DND-41 (cell line): Measurements from ENCODE around the gene KIF18A.

Source experiments
- ATAC-seq: fragments of 200-7000 bp; cut with Tn5 transposase; 3 replicates; pipeline ENCODE4 v1.9.1; 2021; ENCODE audit warnings: low read depth; ENCODE audit not compliant: insufficient read depth
- DNase-seq: peaks from one replicate; pipeline ENCODE4 v3.0.0-alpha.2; 2020
- H2AFZ ChIP-seq: 2 replicates; pipeline ENCODE4 v1.6.0; 2012; ENCODE audit warnings: low read depth, low read length
- H3K27ac ChIP-seq: 2 replicates; pipeline ENCODE4 v1.5.1; 2012; ENCODE audit warnings: low read length, inconsistent platforms
- H3K27me3 ChIP-seq: fragments of 200-600 bp; sonication (generic); 2 replicates; pipeline ENCODE4 v1.6.0; 2012; ENCODE audit warnings: low read length, mild to moderate bottlenecking, inconsistent platforms; ENCODE audit not compliant: insufficient read depth, poor library complexity
- H3K36me3 ChIP-seq: 2 replicates; pipeline ENCODE4 v1.5.1; 2012; ENCODE audit warnings: low read length, inconsistent platforms; ENCODE audit not compliant: insufficient read depth
- H3K4me1 ChIP-seq: 2 replicates; pipeline ENCODE4 v1.5.1; 2012; ENCODE audit warnings: mild to moderate bottlenecking, low read length; ENCODE audit not compliant: insufficient read depth
- H3K4me2 ChIP-seq: 2 replicates; pipeline ENCODE4 v1.6.0; 2012; ENCODE audit warnings: mild to moderate bottlenecking, moderate library complexity, low read length, inconsistent platforms; ENCODE audit not compliant: insufficient read depth
- H3K4me3 ChIP-seq, 2 experiments: fragments of 200-600 bp in 1 of 2; shearing (Covaris generic) in 1 of 2; 2 replicates each; pipeline ENCODE4 v1.5.1; 2012 to 2016; ENCODE audit warnings: inconsistent platforms in 2 of 2, low read length in 2 of 2, mild to moderate bottlenecking in 2 of 2, low read depth in 1 of 2, moderate library complexity in 1 of 2
- H3K79me2 ChIP-seq: 2 replicates; pipeline ENCODE4 v1.6.0; 2012; ENCODE audit warnings: low read length, inconsistent platforms; ENCODE audit not compliant: insufficient read depth
- H3K9ac ChIP-seq: 2 replicates; pipeline ENCODE4 v1.6.0; 2012; ENCODE audit warnings: low read depth, mild to moderate bottlenecking, inconsistent platforms, low read length, moderate library complexity
- H3K9me3 ChIP-seq: 2 replicates; pipeline ENCODE4 v1.5.1; 2012; ENCODE audit warnings: low read length, moderate library complexity, mild to moderate bottlenecking, inconsistent platforms; ENCODE audit not compliant: insufficient read depth, severe bottlenecking
- H4K20me1 ChIP-seq: 2 replicates; pipeline ENCODE4 v1.6.0; 2012; ENCODE audit warnings: low read length; ENCODE audit not compliant: insufficient read depth
- EZH2 ChIP-seq: IDR thresholded peaks from 3 replicates; pipeline ENCODE4 v1.6.1; 2012; ENCODE audit warnings: borderline replicate concordance, low read depth, mild to moderate bottlenecking, moderate library complexity, low read length, inconsistent platforms; ENCODE audit not compliant: severe bottlenecking
- TF ChIP-seq, protein P1 (sequence below): IDR thresholded peaks from 2 replicates; pipeline ENCODE4 v1.5.1; 2012; ENCODE audit warnings: borderline replicate concordance, low read length, moderate library complexity, mild to moderate bottlenecking; ENCODE audit not compliant: poor library complexity, severe bottlenecking; ENCODE audit errors: extremely low read depth

Gene KIF18A

DNA sequence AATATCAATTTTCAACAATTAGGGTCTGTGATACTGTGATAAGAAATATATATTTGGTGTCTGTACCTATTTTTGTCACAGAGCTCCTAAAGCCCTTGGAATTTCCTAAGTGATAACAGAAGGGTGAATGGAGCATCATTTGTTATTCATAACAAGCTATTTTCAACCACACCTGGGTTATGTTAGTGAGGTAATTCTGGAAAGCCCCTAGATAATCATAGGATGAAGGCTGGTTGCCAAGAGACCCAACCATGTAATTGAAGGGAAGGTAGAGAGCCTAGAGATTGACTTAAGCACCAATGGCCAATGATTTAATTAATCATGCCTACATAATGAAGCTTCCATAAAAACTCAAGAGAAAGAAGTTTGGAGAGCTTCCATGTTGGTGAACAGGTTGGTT is 109.4 kb downstream of the KIF18A start:
- no peaks in the 10 kb centered on the region for H3K27me3 ChIP-seq
- TF ChIP-seq EZH2, result no peak
- TF ChIP-seq, protein P1, sequence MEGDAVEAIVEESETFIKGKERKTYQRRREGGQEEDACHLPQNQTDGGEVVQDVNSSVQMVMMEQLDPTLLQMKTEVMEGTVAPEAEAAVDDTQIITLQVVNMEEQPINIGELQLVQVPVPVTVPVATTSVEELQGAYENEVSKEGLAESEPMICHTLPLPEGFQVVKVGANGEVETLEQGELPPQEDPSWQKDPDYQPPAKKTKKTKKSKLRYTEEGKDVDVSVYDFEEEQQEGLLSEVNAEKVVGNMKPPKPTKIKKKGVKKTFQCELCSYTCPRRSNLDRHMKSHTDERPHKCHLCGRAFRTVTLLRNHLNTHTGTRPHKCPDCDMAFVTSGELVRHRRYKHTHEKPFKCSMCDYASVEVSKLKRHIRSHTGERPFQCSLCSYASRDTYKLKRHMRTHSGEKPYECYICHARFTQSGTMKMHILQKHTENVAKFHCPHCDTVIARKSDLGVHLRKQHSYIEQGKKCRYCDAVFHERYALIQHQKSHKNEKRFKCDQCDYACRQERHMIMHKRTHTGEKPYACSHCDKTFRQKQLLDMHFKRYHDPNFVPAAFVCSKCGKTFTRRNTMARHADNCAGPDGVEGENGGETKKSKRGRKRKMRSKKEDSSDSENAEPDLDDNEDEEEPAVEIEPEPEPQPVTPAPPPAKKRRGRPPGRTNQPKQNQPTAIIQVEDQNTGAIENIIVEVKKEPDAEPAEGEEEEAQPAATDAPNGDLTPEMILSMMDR, result no peak
- H3K79me2 ChIP-seq, result no peaks in the 10 kb centered on the region
- H2AFZ ChIP-seq, result no peak overlapping the region
- H3K27ac ChIP-seq, result no peak overlapping the region
- no peak overlapping the region for H3K4me2 ChIP-seq
- H3K4me1 ChIP-seq, result no peaks in the 10 kb centered on the region
- no peak for ATAC-seq
- H3K9ac ChIP-seq, result no peak overlapping the region
- no peak overlapping the region for H3K4me3 ChIP-seq
- peaks cover 9% of the 10 kb centered on the region; the same call in 1 of the 2 replicates for H3K36me3 ChIP-seq
- no peaks in the 10 kb centered on the region for H4K20me1 ChIP-seq
- DNase-seq, result no peak
- peaks cover 31% of the 10 kb centered on the region for H3K9me3 ChIP-seq

DNA sequence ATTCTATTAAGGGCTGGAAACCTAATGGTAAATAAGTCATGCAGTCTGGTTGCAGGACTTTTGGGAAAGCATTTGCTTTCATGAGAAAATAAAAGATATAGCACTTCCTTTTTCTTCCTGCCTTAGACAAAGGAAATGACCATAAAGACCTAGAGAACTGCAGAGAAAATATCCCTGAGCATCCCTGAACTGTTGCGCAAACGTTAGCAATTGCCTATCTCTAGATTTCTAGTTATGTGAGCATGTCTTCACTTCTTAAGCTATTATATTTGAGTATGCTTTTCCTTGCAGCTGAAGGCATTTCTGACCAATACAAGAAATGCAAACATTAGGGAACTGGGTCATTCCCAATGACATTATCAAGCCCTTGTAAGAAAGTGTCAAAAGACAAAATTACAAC is 110.6 kb downstream of the KIF18A start:
- H2AFZ ChIP-seq, result no peak overlapping the region
- ATAC-seq (no peak), DNase-seq (no peak)
- no peak overlapping the region for H3K27ac ChIP-seq
- no peaks in the 10 kb centered on the region for H4K20me1 ChIP-seq
- no peak overlapping the region for H3K4me2 ChIP-seq
- H3K9me3 ChIP-seq, result peaks cover 21% of the 10 kb centered on the region
- no peaks in the 10 kb centered on the region for H3K4me1 ChIP-seq
- no peak for TF ChIP-seq EZH2
- TF ChIP-seq, protein P1, result no peak
- H3K27me3 ChIP-seq, result no peaks in the 10 kb centered on the region
- H3K36me3 ChIP-seq, result peaks cover 9% of the 10 kb centered on the region; the same call in 1 of the 2 replicates
- no peaks in the 10 kb centered on the region for H3K79me2 ChIP-seq
- no peak overlapping the region for H3K9ac ChIP-seq
- H3K4me3 ChIP-seq, result no peak overlapping the region

DNA sequence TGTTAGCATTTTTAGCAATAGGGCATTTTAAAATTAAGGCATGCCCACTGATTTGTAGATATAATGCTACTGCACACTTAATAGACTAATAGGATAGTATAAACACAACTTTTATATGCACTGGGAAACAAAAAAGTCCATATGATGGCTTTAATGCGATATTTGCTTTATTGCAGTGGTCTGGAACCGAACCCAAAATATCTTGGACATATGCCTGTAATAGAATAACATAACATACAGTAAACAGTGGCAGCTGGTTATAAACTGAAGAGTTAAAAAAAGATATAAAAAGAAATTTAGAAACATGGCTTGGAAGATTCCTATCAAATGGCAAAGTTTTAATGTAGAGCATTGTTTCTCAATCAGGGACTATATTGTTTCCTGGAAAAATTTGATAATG is 111.9 kb downstream of the KIF18A start:
- Histone ChIP-seq H3K27me3 (no peaks in the 10 kb centered on the region), H3K4me2 (no peak overlapping the region), H3K27ac (no peak overlapping the region), H3K9me3 (peaks cover 11% of the 10 kb centered on the region), H3K9ac (no peak overlapping the region), H3K36me3 (peaks cover under 1% of the 10 kb centered on the region; the same call in 1 of the 2 replicates), H3K4me1 (no peaks in the 10 kb centered on the region), H4K20me1 (no peaks in the 10 kb centered on the region), H2AFZ (no peak overlapping the region), H3K79me2 (no peaks in the 10 kb centered on the region), H3K4me3 (no peak overlapping the region)
- no peak for DNase-seq
- no peak for ATAC-seq
- TF ChIP-seq EZH2, result no peak
- TF ChIP-seq, protein P1, result no peak

DNA sequence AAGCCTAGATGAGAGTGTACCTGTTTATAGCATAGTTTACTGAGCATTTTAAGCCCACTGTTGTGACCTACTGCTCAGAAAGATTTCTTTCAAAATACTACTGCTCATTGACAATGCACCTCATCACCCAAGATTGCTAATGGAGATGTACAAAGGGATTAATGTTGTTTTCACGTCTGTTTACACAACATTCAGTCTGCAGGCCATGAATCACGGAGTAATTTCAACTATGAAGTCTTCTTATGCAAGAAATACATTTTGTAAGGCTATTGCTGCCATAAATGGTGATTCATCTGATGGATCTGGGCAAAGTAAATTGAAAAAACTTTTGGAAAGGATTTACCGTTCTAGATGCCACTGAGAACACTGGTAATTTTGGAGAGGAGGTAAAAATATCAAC is 112.9 kb downstream of the KIF18A start:
- Histone ChIP-seq H3K9ac (no peak overlapping the region), H3K27ac (no peak overlapping the region), H3K4me2 (no peak overlapping the region), H3K4me1 (no peaks in the 10 kb centered on the region), H3K27me3 (no peaks in the 10 kb centered on the region), H3K79me2 (no peaks in the 10 kb centered on the region), H3K9me3 (peaks cover 8% of the 10 kb centered on the region), H3K36me3 (no peaks in the 10 kb centered on the region), H2AFZ (no peak overlapping the region), H3K4me3 (no peak overlapping the region), H4K20me1 (no peaks in the 10 kb centered on the region)
- no peak for ATAC-seq
- DNase-seq, result no peak
- TF ChIP-seq, protein P1, result no peak
- TF ChIP-seq EZH2, result no peak
